Omental fat pad (tissue), 4 donors: ENCODE measurements around the gene PIN1. TPM values are rescaled to one million over a fixed set of nuclear protein-coding genes. Genes with fewer than 3 reads are reported as not detected.
A peak's percentile ranks its signal among the peaks of the same experiment; 100 is the strongest.

Experiments used
- ATAC-seq: fragments of 150-250 bp; one replicate; pipeline ENCODE4 v1.9.1; 2016; ENCODE audit warnings: mild to moderate bottlenecking, moderate library complexity; ENCODE audit not compliant: low FRiP score
- DNase-seq: peaks from one replicate; pipeline ENCODE4 v3.0.0-alpha.2; 2019; ENCODE audit warnings: low spot score
- total RNA-seq, 4 donors: library from RNA; depleted of rRNA; stranded (reverse); fragments of >200 nt; gene quantifications; one replicate each; pipeline ENCODE4 v1.1.0, GENCODE V29; 2016
- TF ChIP-seq, protein P1 (sequence below), 3 donors: fragments of 450-650 bp; IDR thresholded peaks; one replicate each; pipeline ENCODE4 v1.5.1; 2016 to 2017; ENCODE audit warnings: antibody characterized with exemption in 3 of 3, mild to moderate bottlenecking in 3 of 3, moderate library complexity in 2 of 3

PIN1 gene
- total RNA-seq, 4 donors from 2014 or later: 59.3 to 97.7 (median 77.0) TPM

DNA sequence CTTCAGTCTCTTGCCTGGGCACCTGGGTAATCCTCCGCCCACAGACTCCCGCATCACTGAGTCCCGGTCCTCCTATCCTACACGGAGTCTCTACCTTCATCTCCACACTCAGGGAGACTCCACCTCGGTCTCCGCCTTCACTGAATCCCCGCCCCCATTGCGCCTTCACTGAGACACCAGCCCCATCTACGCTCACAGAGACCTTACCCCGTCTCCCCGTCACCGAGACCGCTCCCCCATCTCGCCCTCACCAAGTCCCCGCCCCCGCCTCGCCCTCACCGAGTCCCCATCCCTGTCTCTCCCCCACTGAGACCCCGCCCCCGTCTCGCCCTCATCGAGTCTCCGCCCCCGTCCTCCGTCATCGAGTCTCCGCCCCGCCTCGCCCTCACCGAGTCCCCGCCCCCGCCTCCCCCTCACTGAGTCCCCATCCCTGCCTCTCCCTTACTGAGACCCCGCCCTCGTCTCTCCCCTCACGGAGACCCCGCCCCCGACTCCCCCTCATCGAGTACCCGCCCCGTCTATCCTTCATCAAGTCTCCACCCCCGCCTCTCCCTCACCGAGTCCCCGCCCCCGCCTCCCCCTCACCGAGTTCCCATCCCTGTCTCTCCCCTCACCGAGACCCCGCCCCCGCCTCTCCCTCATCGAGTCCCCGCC, 43.4 kb upstream of the PIN1 start:
- DNase-seq: peak; percentile 99
- TF ChIP-seq, protein P1, sequence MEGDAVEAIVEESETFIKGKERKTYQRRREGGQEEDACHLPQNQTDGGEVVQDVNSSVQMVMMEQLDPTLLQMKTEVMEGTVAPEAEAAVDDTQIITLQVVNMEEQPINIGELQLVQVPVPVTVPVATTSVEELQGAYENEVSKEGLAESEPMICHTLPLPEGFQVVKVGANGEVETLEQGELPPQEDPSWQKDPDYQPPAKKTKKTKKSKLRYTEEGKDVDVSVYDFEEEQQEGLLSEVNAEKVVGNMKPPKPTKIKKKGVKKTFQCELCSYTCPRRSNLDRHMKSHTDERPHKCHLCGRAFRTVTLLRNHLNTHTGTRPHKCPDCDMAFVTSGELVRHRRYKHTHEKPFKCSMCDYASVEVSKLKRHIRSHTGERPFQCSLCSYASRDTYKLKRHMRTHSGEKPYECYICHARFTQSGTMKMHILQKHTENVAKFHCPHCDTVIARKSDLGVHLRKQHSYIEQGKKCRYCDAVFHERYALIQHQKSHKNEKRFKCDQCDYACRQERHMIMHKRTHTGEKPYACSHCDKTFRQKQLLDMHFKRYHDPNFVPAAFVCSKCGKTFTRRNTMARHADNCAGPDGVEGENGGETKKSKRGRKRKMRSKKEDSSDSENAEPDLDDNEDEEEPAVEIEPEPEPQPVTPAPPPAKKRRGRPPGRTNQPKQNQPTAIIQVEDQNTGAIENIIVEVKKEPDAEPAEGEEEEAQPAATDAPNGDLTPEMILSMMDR (IDR thresholded peaks at IDR 0.05): no peak
- peak; percentile 85 for ATAC-seq

DNA sequence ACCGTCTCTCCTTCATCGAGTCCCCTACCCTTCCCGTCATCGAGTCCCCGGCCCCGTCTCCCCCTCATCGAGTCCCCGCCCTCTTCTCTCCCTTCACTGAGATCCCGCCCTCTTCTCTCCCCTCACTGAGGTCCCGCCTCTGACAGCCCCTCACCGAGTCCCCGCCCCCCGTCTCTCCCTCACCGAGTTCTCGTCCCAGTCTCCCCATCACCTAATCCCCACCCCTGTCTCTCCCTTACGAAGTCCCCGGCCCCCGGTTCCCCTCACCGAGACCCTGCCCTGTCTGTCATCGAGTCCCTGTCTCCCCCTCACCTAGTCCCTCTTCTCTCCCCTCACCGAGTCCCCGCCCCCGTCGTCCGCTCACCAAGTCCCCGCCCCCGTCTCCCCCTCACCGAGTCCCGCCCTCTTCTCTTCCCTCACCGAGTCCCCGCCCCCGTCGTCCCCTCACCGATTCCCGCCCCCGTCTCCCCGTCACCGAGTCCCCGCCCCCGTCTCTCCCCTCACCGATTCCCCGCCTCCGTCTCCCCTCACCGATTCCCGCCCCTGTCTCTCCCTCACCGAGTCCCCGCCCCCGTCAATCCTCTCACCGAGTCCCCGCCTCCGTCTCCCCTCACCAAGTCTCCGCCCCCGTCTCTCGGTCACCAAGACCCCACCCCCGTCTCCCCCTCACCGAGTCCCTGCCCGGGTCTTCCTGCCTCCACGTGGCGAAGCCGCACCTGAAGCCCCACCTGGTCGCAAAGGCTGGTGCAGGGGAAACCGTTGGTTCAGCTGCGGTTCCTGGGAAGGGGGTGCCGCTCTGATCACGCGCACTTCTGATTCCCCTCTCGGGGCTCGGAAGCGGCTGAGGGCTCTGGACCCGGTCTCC, 42.7 kb upstream of the PIN1 start:
- TF ChIP-seq, protein P1 (IDR thresholded peaks at IDR 0.05): no peak
- DNase-seq: peak; percentile 91
- peak; percentile 81 for ATAC-seq

- peak; percentile 56 for DNase-seq
- ATAC-seq: peak; percentile 45
- TF ChIP-seq, protein P1 (IDR thresholded peaks at IDR 0.05): no peak
Measured at GRCh38 chr19:9793071-9793591, 42.0 kb upstream of the PIN1 start.

DNA sequence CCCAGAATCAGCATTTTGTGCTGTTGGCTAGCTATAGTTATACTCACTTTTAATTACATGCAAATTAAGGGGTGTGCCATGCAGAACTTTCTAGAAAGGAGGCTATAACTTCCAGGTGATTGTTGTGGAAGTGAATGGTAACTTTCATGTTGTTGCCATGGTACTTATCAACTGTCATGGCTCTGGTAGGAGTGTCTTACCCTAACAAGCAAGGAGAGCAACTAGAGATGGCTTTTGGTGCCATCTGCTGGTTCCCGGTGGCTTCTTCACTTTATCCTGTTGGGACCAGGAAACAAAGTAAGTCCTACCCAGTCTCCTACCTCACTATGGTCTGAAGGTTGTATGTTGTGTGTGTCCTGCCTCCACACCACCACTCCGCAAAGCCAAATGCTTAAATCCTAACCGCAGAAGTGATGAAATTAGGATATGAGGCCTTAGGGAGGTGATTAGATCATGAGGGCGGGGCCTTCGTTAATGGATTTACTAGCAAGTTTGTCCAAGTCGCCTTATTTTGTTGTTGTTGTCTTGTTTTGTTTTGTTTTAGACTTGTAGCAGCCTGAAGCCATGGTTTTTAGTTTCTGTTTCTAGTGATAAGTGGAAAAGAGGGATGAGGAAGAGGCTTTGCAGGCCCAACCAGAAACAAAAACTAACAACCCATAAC, 38.9 kb upstream of the PIN1 start:
- no peak for ATAC-seq
- TF ChIP-seq, protein P1 (IDR thresholded peaks at IDR 0.05): peak in 1 of 3 donors; percentile 45
- peak; percentile 65 for DNase-seq

GRCh38 chr19:9797871-9798270, 37.2 kb upstream of the PIN1 start:
- ATAC-seq (no peak), DNase-seq (no peak)
- TF ChIP-seq, protein P1 (IDR thresholded peaks at IDR 0.05): no peak

DNA sequence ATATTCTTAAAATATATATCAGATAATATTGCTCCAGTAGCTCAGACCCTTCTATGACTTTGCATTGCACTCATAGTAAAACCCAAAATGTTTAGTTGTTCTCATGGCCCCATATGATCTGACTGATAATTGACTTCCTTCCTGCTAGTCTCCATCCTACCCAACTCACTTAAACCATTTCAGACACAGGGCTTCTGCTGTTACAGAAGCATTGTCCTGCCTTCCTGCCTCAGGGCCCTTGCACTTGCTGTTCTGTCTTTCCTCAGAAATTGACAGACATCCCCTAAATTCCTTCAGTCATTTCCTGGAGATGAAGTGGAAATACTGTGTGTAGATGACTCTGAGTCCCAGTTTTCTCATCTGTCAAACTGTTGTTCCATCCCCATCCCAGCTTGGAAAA, 36.0 kb upstream of the PIN1 start:
- TF ChIP-seq, protein P1 (IDR thresholded peaks at IDR 0.05): no peak
- ATAC-seq (no peak), DNase-seq (no peak)
